ENCODE measurements around the gene FBXO48.
"Not testable (repeated sequence)": the region's sequence is repeated elsewhere in the genome, so short reads cannot be mapped to it uniquely, and the experiment has no call there.

FBXO48 gene

DNA sequence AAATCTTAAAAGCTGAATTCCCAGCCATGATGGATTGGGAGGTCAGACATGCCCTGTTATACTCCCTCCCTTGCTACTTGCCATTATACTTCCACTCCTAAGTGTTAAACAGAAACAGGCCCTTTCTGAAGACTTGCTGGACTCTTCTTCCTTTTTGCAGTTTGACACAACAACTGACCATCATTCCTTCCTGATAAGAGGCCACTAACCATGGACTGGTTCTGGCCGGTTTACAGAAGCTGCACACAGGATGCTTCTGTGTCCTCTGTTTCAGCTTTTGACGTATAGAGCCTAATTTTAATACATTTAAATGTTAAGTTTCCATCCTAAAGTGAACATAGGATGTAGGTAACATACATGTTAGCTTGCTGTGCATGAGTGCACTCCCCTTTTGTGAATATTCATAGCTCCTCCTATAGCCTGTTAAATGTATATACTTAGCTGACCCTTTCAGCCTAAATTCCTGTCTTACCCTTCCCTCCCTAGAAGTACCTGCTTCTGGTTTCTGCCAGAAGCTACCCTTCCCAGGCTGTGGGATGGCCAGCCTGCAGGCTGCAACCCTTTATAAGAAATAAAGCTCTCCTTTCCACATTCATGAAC, 13.2 kb downstream of the FBXO48 start:
- H3K4me3 ChIP-seq (ENCODE audit: low read depth, low read length) = no peak overlapping the region
- DNase-seq (ENCODE audit: low read depth) = no peak
- TF ChIP-seq, protein P1, sequence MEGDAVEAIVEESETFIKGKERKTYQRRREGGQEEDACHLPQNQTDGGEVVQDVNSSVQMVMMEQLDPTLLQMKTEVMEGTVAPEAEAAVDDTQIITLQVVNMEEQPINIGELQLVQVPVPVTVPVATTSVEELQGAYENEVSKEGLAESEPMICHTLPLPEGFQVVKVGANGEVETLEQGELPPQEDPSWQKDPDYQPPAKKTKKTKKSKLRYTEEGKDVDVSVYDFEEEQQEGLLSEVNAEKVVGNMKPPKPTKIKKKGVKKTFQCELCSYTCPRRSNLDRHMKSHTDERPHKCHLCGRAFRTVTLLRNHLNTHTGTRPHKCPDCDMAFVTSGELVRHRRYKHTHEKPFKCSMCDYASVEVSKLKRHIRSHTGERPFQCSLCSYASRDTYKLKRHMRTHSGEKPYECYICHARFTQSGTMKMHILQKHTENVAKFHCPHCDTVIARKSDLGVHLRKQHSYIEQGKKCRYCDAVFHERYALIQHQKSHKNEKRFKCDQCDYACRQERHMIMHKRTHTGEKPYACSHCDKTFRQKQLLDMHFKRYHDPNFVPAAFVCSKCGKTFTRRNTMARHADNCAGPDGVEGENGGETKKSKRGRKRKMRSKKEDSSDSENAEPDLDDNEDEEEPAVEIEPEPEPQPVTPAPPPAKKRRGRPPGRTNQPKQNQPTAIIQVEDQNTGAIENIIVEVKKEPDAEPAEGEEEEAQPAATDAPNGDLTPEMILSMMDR (IDR thresholded peaks at IDR 0.05; ENCODE audit: insufficient read depth, low read depth, low read length, missing control alignments) = no peak

DNA sequence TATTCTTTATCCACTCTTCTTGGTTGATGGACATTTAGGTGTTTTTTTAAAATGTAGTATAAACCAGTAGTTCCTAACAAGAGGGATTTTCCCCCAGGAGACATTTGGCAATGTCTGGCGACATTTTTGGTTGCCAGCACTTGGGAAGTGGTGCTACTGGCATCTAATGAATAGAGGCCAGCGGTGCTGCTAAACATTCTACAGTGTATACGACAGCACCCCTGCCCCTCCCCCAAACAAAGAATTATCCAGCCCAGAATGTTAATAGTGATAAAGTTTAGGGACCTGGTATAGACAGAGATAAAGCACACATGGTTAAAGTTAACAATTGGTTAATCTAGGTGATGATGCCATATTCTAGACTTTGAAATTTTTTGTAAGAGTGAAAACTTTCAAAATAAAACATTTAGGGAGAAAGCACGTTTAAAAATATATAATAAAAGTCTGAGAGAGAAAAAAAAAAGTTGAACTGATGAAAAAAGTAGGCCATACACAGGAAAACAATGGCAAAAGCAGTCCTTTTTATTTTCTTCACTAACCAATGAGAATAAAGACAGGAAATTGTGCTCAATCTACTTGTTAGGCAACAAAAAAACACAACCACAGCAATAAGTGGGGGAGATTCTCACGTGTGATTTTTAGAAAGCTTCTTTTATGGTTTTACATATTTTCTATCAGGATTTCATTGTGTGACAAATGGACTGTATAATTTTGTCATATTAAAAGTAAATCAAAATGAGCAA, 14.8 kb downstream of the FBXO48 start:
- TF ChIP-seq, protein P1 (IDR thresholded peaks at IDR 0.05; ENCODE audit: insufficient read depth, low read depth, low read length, missing control alignments) = no peak
- no peak overlapping the region for H3K4me3 ChIP-seq (ENCODE audit: low read depth, low read length)
- DNase-seq (ENCODE audit: low read depth) = no peak

DNA sequence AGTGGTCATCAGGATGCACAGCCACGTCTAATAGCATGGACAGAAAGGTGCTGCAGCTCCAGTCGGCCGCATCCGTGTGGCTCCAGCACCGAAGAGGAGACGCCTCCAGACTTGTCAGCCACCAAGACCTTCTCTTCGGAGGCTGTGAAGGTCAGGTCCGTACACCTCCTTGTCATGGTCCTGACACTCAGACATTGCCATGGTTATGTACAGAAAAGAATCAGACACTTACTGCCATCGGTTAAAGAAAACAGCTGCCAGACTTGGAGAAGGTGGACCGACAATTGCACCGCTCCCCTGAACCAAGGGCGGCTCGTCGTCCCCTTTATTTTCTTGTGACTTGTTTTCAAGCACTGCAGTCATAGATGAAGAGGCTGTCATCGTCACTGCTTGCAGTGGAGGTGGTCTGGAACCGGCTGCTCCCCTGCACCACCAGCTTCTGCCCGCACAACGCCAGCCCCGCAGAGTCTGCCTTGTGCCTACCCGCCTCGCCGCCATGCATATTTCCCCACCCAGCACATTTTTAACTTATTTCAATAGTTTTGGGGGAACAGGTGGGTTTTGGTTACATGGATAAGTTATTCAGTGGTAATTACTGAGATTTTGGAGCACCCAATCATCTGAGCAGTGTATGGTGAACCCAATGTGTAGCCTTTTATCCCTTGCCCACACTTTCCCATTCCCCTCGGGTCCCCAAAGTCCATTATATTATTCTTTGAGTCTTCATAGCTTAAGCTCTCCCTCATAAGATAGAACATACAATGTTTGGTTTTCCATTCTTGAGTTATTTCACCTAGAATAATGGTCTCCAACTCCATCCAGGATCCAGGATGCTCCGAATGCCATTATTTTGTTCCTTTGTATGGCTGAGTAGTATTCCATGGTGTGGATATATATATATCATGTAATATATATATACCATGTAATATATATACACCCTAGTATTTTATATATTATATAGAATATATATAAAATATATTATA, 18.1 kb downstream of the FBXO48 start:
- no peak overlapping the region for H3K4me3 ChIP-seq (ENCODE audit: low read depth, low read length)
- TF ChIP-seq, protein P1 (IDR thresholded peaks at IDR 0.05; ENCODE audit: insufficient read depth, low read depth, low read length, missing control alignments) = no peak
- DNase-seq (ENCODE audit: low read depth) = no peak

DNA sequence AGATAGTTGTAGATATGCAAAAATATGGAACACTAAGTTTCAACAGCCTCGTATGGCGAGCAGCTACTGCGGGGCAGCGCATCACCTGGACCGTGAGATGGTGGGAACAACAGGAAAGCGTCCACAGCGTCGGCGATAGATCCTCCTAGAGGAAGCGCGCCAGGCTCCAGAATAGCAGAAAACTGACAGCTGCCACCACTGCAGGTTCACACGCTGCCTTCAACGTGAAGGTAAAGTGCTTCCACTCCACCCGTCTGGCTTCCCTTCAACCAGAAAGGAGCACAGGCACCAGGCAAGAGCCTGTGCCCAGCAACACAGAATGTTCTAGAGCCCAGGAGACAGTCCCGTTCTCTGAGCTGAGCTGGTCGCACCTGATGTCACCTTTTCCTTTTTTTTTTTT, 20.0 kb downstream of the FBXO48 start:
- no peak for DNase-seq (ENCODE audit: low read depth)
- TF ChIP-seq, protein P1 (IDR thresholded peaks at IDR 0.05; ENCODE audit: insufficient read depth, low read depth, low read length, missing control alignments) = no peak
- H3K4me3 ChIP-seq (ENCODE audit: low read depth, low read length) = no peak overlapping the region

DNA sequence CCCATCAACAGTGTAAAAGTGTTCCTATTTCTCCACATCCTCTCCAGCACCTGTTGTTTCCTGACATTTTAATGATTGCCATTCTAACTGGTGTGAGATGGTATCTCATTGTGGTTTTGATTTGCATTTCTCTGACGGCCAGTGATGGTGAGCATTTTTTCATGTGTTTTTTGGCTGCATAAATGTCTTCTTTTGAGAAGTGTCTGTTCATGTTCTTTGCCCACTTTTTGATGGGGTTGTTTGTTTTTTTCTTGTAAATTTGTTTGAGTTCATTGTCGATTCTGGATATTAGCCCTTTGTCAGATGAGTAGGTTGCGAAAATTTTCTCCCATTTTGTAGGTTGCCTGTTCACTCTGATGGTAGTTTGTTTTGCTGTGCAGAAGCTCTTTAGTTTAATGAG, 20.7 kb downstream of the FBXO48 start:
- not testable (repeated sequence) for DNase-seq (ENCODE audit: low read depth); H3K4me3 ChIP-seq (ENCODE audit: low read depth, low read length)

DNA sequence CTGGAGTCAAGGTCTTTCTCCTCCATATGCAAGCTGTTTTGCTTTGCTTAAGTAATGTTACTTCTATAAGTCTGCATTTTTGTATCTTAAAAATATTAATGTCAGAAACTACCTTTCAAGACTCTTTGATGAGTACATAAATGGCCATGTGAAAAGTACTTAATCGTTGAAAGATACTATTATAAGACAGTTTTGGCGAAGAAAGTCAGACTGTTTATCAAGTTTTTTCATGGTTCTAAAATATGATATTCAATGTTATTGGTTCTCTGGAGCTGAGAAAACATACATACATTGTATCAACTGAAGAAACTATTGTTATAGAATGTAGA, 25.1 kb downstream of the FBXO48 start:
- no peak for DNase-seq (ENCODE audit: low read depth)
- no peak overlapping the region for H3K4me3 ChIP-seq (ENCODE audit: low read depth, low read length)
- TF ChIP-seq, protein P1 (IDR thresholded peaks at IDR 0.05; ENCODE audit: insufficient read depth, low read depth, low read length, missing control alignments) = no peak

Data from GM12865 (cell line).